Measurements from ENCODE around the gene KCNIP4. TPM values are rescaled to one million over a fixed set of nuclear protein-coding genes. Genes with fewer than 3 reads are reported as not detected.
A peak's percentile ranks its signal among the peaks of the same experiment; 100 is the strongest.

Gene KCNIP4
- total and polyA plus RNA-seq, 2 experiments from 2014 or later = 0.65 TPM; not detected in 1

DNA sequence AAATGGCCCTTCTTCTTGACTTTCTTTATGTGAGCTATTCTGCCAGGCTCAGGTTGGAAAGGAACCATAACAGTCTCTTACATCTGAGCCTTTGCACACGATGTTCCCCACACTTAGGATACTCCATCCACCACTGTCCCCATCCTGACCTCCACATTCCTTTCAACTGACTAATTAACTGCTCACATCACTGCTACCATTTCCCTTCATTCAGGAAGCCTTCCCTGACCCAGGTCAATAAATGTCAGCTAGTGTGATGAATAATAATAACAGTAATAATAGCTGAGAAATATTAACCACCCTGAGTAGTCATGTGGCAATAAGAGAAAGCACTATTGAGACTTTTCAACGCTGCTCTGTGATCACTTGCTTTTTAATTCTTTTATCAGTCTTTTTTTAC is 291.7 kb downstream of the KCNIP4 start:
- H3F3A ChIP-seq (ENCODE audit: insufficient read depth) = no peaks in the 10 kb centered on the region
- H4K20me1 ChIP-seq (ENCODE audit: insufficient read depth) = no peaks in the 10 kb centered on the region
- H3K9me3 ChIP-seq (ENCODE audit: low read depth) = no peaks in the 10 kb centered on the region
- H3K4me3 ChIP-seq = no peak overlapping the region
- peaks cover 9% of the 10 kb centered on the region for H3K4me1 ChIP-seq (ENCODE audit: insufficient read depth)
- in situ Hi-C loops (cut with MboI) = no loop called here
- TF ChIP-seq EZH2phosphoT487 (IDR thresholded peaks at IDR 0.05; ENCODE audit: insufficient read depth, low read depth) (no peak), EZH2 (IDR thresholded peaks at IDR 0.05; ENCODE audit: insufficient read depth, poor library complexity, severe bottlenecking) (no peak)
- no peaks in the 10 kb centered on the region for H3K27me3 ChIP-seq (replicated peaks; ENCODE audit: insufficient read depth)
- no peak overlapping the region for H3K27ac ChIP-seq
- no peaks in the 10 kb centered on the region for H3K36me3 ChIP-seq (ENCODE audit: low read depth)
- H2AFZ ChIP-seq = no peak overlapping the region
- no peak overlapping the region for H3K9ac ChIP-seq
- DNase-seq = peak; percentile 69
- H3K9me2 ChIP-seq (ENCODE audit: insufficient read depth) = no peaks in the 10 kb centered on the region
- no peaks in the 10 kb centered on the region for H3K79me2 ChIP-seq (ENCODE audit: insufficient read depth)
- 0 to 1% methylated on average over 2 of the region's 2 CpGs for WGBS, 2 experiments (ENCODE audit: low coverage in 1 of 2, low lambda C conversion rate in 2 of 2, missing lambda C conversion rate in 2 of 2)
- peak overlapping the region; percentile 14 for H3K4me2 ChIP-seq (ENCODE audit: unreplicated experiment)

DNA sequence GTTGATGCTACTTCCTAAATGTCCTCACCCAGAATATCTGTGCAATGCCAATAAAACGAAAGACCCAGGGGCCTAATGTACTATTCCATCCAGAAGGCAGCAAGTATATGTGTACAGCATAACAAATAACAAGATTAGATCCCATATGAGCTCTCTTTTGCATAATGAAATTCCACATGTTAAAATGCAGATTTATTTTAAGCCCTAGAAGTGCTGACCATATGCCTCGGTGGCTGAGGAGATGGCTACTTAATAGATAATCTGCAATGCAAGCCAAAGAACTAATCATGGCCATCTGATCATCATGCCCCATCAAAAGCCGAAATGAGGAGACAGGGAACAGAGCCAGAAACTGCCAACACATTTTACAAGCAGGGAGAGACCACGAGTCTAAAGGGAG is 293.5 kb downstream of the KCNIP4 start:
- Histone ChIP-seq H2AFZ (no peak overlapping the region), H3K4me1 (ENCODE audit: insufficient read depth) (peaks cover 9% of the 10 kb centered on the region), H3K79me2 (ENCODE audit: insufficient read depth) (no peaks in the 10 kb centered on the region), H3K27ac (no peak overlapping the region), H3K4me3 (no peak overlapping the region), H3K4me2 (ENCODE audit: unreplicated experiment) (no peak overlapping the region), H3K9me2 (ENCODE audit: insufficient read depth) (no peaks in the 10 kb centered on the region), H3K9me3 (ENCODE audit: low read depth) (no peaks in the 10 kb centered on the region), H3K9ac (no peak overlapping the region), H3F3A (ENCODE audit: insufficient read depth) (no peaks in the 10 kb centered on the region), H4K20me1 (ENCODE audit: insufficient read depth) (no peaks in the 10 kb centered on the region), H3K36me3 (ENCODE audit: low read depth) (no peaks in the 10 kb centered on the region), H3K27me3 (replicated peaks; ENCODE audit: insufficient read depth) (no peaks in the 10 kb centered on the region)
- no peak for TF ChIP-seq EZH2 (IDR thresholded peaks at IDR 0.05; ENCODE audit: insufficient read depth, poor library complexity, severe bottlenecking)
- no peak for TF ChIP-seq EZH2phosphoT487 (IDR thresholded peaks at IDR 0.05; ENCODE audit: insufficient read depth, low read depth)
- in situ Hi-C loops (cut with MboI) = no loop called here
- DNase-seq = no peak
- WGBS, 2 experiments (ENCODE audit: low coverage in 1 of 2, low lambda C conversion rate in 2 of 2, missing lambda C conversion rate in 2 of 2) = 20% methylated on average over 4 of the region's 4 CpGs

DNA sequence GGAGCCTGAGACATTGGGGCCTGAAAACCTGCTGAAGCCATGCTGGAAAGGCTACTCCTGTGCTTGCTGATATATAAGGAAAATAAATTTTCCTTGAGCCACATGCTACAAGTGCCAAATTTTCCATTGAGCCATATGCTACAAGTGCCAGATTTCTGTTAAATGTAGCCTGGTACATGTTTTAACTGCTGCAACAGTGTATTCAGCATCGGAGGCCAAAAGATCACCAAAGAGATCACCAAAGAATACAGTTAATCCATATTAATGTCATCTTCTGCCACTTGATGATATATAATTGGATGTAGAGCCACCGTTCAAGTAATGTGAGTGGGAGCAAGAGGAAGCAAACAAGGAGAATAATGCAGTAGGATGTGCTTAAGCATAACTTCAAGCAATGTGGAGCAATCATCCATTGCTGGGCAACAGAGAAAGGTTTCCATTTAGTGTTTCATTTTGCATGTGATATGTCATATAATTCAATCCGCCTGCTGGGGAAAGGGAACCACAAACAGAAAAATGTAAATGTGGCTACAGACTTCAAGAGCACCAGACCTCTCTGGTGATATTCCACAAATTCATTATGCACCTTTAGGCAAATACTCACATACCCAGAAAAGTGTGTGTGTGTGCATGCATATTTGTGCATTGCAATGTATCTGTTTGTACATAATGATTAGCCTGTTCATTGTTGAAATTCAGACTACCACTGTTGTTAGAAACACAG is 295.9 kb downstream of the KCNIP4 start:
- no peak overlapping the region for H3K27ac ChIP-seq

DNA sequence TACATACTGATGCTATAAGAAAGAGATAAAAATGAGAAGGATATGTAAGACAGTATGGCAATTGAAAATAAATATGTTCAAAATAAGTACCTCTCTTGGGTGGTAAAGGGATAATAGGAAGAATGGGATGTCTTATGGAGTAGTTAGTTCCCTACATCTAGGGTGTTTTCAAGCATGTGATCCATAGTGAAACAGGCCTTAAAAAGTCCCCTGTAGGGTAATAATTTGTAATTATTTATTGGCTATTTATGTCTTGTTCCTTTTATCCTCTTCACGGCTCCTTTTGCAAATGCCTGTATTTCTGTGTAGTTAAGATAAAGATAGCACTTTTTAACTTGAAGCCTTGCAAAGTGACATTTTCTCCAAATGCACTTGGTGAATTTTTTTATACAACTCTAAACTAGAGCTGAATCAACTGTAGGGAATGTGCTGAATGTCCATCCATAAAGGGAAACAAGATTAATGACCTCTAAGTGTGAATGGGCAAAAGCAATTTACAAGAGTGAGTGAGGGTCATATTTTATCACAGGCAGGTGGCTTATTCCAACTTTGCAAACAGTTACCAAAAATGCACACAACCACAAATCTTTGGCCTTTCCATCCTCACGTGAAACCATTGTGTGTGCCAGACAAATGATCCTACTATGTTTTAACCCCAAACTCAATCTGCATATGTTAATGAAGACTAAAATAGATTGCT is 299.0 kb downstream of the KCNIP4 start:
- H3K27me3 ChIP-seq (replicated peaks; ENCODE audit: insufficient read depth) = no peaks in the 10 kb centered on the region
- no peak overlapping the region for H3K9ac ChIP-seq
- no peaks in the 10 kb centered on the region for H4K20me1 ChIP-seq (ENCODE audit: insufficient read depth)
- H2AFZ ChIP-seq = no peak overlapping the region
- no peak overlapping the region for H3K4me2 ChIP-seq (ENCODE audit: unreplicated experiment)
- no peak overlapping the region for H3K4me3 ChIP-seq
- H3K9me2 ChIP-seq (ENCODE audit: insufficient read depth) = no peaks in the 10 kb centered on the region
- no peak for TF ChIP-seq EZH2 (IDR thresholded peaks at IDR 0.05; ENCODE audit: insufficient read depth, poor library complexity, severe bottlenecking)
- no peak for TF ChIP-seq EZH2phosphoT487 (IDR thresholded peaks at IDR 0.05; ENCODE audit: insufficient read depth, low read depth)
- H3K4me1 ChIP-seq (ENCODE audit: insufficient read depth) = no peaks in the 10 kb centered on the region
- no peaks in the 10 kb centered on the region for H3K9me3 ChIP-seq (ENCODE audit: low read depth)
- DNase-seq = no peak
- H3K27ac ChIP-seq = no peak overlapping the region
- no peaks in the 10 kb centered on the region for H3F3A ChIP-seq (ENCODE audit: insufficient read depth)
- in situ Hi-C loops (cut with MboI) = no loop called here
- H3K36me3 ChIP-seq (ENCODE audit: low read depth) = no peaks in the 10 kb centered on the region
- 32 to 35% methylated on average over 2 of the region's 2 CpGs for WGBS, 2 experiments (ENCODE audit: low coverage in 1 of 2, low lambda C conversion rate in 2 of 2, missing lambda C conversion rate in 2 of 2)
- no peaks in the 10 kb centered on the region for H3K79me2 ChIP-seq (ENCODE audit: insufficient read depth)

More for the DNA sequence above, 295.9 kb downstream of the KCNIP4 start:
- no peaks in the 10 kb centered on the region for H3K79me2 ChIP-seq (ENCODE audit: insufficient read depth)
- H4K20me1 ChIP-seq (ENCODE audit: insufficient read depth) = no peaks in the 10 kb centered on the region
- H3K27me3 ChIP-seq (replicated peaks; ENCODE audit: insufficient read depth) = no peaks in the 10 kb centered on the region
- H3K9ac ChIP-seq = no peak overlapping the region
- TF ChIP-seq EZH2 (IDR thresholded peaks at IDR 0.05; ENCODE audit: insufficient read depth, poor library complexity, severe bottlenecking) = no peak
- no peak for TF ChIP-seq EZH2phosphoT487 (IDR thresholded peaks at IDR 0.05; ENCODE audit: insufficient read depth, low read depth)
- no peak for DNase-seq
- 23 to 29% methylated on average over 3 of the region's 3 CpGs for WGBS, 2 experiments (ENCODE audit: low coverage in 1 of 2, low lambda C conversion rate in 2 of 2, missing lambda C conversion rate in 2 of 2)
- H3K9me3 ChIP-seq (ENCODE audit: low read depth) = no peaks in the 10 kb centered on the region
- H3K4me1 ChIP-seq (ENCODE audit: insufficient read depth) = peaks cover 9% of the 10 kb centered on the region
- in situ Hi-C loops (cut with MboI) = no loop called here
- H3K36me3 ChIP-seq (ENCODE audit: low read depth) = no peaks in the 10 kb centered on the region
- H3K4me2 ChIP-seq (ENCODE audit: unreplicated experiment) = no peak overlapping the region
- no peak overlapping the region for H3K4me3 ChIP-seq
- no peaks in the 10 kb centered on the region for H3F3A ChIP-seq (ENCODE audit: insufficient read depth)
- H3K9me2 ChIP-seq (ENCODE audit: insufficient read depth) = no peaks in the 10 kb centered on the region
- H2AFZ ChIP-seq = no peak overlapping the region

All from GM23248 (cell line).